Measurements from ENCODE around the gene MED13L. TPM values are rescaled to one million over a fixed set of nuclear protein-coding genes. Genes with fewer than 3 reads are reported as not detected.

MED13L gene
- total and polyA plus RNA-seq, 2 of the 4 experiments (the other 2 are of a cell fraction): 17.9 to 49.1 TPM

DNA sequence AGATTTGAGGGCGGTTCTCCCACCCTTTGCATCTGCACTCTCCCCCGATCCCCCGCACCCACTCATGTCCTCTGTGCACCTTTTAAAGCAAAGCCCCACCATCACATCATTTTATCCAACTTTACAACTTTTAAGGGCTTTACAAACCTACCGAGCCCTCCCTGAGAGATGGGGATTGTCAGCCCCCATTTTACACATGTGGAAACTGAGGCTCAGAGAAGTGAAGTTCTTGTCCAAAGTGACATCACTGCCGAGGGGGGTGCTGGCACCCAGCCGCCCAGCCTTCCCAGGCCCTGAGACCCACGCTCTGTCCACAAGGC is 334.2 kb downstream of the MED13L start:
- ATAC-seq (ENCODE audit: low read depth): no peak
- no peak overlapping the region for H2BK20ac ChIP-seq (ENCODE audit: low read depth, low read length)
- H3K79me1 ChIP-seq (ENCODE audit: low read depth in 1 of 2, low read length in 2 of 2): no peaks in the 10 kb centered on the region
- H4K91ac ChIP-seq (ENCODE audit: insufficient read depth, low read depth, low read length): no peak overlapping the region
- no peak overlapping the region for H4K5ac ChIP-seq (ENCODE audit: low read depth, low read length)
- H3K27me3 ChIP-seq (ENCODE audit: control insufficient read depth, insufficient read depth, low read length): no peaks in the 10 kb centered on the region
- H3K4me2 ChIP-seq (ENCODE audit: low read depth, low read length): no peak overlapping the region
- dilution Hi-C loops (cut with HindIII; ENCODE audit: low sequenced_read_pairs, unreplicated experiment): no loop called here
- no peak for DNase-seq
- H2BK5ac ChIP-seq (ENCODE audit: low read depth, low read length, poor library complexity, severe bottlenecking): no peak overlapping the region
- H3K9me3 ChIP-seq (ENCODE audit: control insufficient read depth, insufficient read depth, low read length): no peaks in the 10 kb centered on the region
- 46% methylated on average over 4 of the region's 7 CpGs; no CpG with 5 or more reads in 1 of the 2 experiments for WGBS, 2 experiments (ENCODE audit: extremely low coverage in 2 of 2, insufficient read length in 1 of 2)
- no peak for TF ChIP-seq POLR2A (IDR thresholded peaks at IDR 0.05; ENCODE audit: low read depth, low read length)
- TF ChIP-seq NFE2L2 (IDR thresholded peaks at IDR 0.05; ENCODE audit: low read depth, low read length): no peak
- TF ChIP-seq MXI1 (IDR thresholded peaks at IDR 0.05; ENCODE audit: borderline replicate concordance, low read depth, low read length): no peak
- no peak for TF ChIP-seq CHD1 (IDR thresholded peaks at IDR 0.05; ENCODE audit: low read depth, low read length)
- POLR2A ChIA-PET (ENCODE audit: unreplicated experiment): no interaction called here
- H2BK15ac ChIP-seq (ENCODE audit: low read depth, low read length): no peak overlapping the region
- H2AK5ac ChIP-seq (ENCODE audit: low read depth, low read length): no peak overlapping the region
- H2BK120ac ChIP-seq (ENCODE audit: low read depth, low read length): no peak overlapping the region
- no peak overlapping the region for H3K56ac ChIP-seq (ENCODE audit: extremely low read depth, insufficient read depth, low read length)
- no peak overlapping the region for H3K4me3 ChIP-seq (ENCODE audit: insufficient read depth, low read depth, low read length)
- no peak overlapping the region for H3K27ac ChIP-seq (ENCODE audit: insufficient read depth, low read length)
- CTCF ChIA-PET: no interaction called here
- H3K4me1 ChIP-seq (ENCODE audit: control insufficient read depth, insufficient read depth, low read length): no peaks in the 10 kb centered on the region; the same call in 1 of the 2 replicates
- in situ Hi-C loops (cut with MboI; ENCODE audit: low sequenced_read_pairs): no loop called here
- no peak overlapping the region for H2AFZ ChIP-seq (replicated peaks; ENCODE audit: low read length, poor library complexity)
- H3K9me1 ChIP-seq (ENCODE audit: insufficient read depth, low read length): no peaks in the 10 kb centered on the region; the same call in none of the 2 replicates
- no TSS peak for BruUV-seq (replicated peaks)
- H4K8ac ChIP-seq (ENCODE audit: low read depth in 2 of 2, low read length in 2 of 2): no peak overlapping the region
- H3K36me3 ChIP-seq (ENCODE audit: control insufficient read depth, insufficient read depth, low read length): no peaks in the 10 kb centered on the region
- H4K20me1 ChIP-seq (ENCODE audit: insufficient read depth, low read length): no peaks in the 10 kb centered on the region
- H3K14ac ChIP-seq (replicated peaks; ENCODE audit: low read depth, low read length): no peak overlapping the region
- no peak overlapping the region for H3K18ac ChIP-seq (ENCODE audit: low read depth, low read length)
- intact Hi-C loops (cut with micrococcal nuclease): no loop called here
- no peak overlapping the region for H2AK9ac ChIP-seq (replicated peaks; ENCODE audit: low read depth, low read length, poor library complexity)
- H3K23ac ChIP-seq (ENCODE audit: low read depth, low read length): no peak overlapping the region
- no peak overlapping the region for H3K9ac ChIP-seq (ENCODE audit: low read depth, low read length)
- H3K4ac ChIP-seq (ENCODE audit: low read depth, low read length): no peak overlapping the region
